GM21390 (cell line): ENCODE measurements around the gene TRIOBP.

ENCODE experiments used
- ATAC-seq: cut with Tn5 transposase; IDR thresholded peaks from one replicate; pipeline ENCODE4 v1.9.1; 2021; ENCODE audit not compliant: unreplicated experiment

The TRIOBP gene

DNA sequence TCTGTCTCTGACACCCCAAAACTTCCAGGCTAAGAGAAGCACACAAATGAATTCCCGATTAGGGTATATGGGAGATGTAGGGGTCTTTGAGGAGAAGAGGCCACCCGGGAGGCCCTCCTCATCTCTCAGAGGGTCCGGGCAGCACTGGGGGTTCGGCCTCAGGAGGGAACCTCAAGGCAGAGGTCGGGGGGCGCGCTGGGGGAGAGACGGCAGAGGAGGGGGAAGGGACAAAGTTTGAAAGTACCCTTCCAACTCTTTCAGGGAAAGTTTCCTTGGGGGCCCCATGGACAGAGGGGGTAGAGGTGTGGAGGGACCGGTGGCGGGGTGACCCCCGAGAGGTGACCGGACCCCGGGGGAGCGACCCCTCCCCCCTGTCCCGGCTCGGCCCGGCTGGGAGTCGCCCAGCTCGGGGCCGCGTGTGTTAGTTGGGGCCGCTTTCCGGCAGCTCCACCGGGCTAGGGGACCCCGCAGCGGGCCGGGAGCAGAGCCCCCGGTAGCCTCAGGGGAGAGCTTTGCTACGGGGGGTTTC is 107.6 kb downstream of the TRIOBP start:
- no peak for ATAC-seq

DNA sequence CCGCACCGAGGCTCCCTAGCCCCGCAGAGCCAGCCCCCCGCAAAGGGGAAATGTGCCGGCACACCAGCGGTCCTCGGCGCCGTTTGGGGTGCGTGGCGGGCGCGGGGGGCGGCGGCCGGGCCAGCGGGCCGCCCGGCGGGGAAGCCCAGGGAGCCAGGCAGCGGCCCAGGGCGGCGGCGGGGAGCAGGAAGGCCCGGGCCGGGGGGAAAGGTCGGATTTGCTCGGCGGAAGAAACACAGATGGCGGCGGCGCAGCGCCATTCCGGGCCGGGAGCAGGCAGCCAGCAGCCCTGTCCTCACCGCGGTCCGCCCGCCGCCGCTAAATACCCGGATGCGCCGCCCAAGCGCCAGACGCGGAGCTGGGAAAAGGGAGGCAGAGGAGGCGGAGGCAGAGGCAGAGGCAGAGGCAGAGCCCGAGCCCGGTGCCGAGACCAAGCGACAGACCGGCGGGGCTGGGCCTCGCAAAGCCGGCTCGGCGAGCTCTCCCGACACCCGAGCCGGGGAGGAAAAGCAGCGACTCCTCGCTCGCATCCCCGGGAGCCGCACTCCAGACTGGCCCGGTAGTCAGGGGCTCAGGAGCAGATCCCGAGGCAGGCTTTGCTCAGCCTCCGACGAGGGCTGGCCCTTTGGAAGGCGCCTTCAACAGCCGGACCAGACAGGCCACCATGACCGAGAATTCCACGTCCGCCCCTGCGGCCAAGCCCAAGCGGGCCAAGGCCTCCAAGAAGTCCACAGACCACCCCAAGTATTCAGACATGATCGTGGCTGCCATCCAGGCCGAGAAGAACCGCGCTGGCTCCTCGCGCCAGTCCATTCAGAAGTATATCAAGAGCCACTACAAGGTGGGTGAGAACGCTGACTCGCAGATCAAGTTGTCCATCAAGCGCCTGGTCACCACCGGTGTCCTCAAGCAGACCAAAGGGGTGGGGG is 108.3 kb downstream of the TRIOBP start:
- ATAC-seq = no peak

DNA sequence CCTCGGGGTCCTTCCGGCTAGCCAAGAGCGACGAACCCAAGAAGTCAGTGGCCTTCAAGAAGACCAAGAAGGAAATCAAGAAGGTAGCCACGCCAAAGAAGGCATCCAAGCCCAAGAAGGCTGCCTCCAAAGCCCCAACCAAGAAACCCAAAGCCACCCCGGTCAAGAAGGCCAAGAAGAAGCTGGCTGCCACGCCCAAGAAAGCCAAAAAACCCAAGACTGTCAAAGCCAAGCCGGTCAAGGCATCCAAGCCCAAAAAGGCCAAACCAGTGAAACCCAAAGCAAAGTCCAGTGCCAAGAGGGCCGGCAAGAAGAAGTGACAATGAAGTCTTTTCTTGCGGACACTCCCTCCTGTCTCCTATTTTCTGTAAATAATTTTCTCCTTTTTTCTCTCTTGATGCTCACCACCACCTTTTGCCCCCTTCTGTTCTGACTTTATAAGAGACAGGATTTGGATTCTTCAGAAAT is 109.0 kb downstream of the TRIOBP start:
- no peak for ATAC-seq

DNA sequence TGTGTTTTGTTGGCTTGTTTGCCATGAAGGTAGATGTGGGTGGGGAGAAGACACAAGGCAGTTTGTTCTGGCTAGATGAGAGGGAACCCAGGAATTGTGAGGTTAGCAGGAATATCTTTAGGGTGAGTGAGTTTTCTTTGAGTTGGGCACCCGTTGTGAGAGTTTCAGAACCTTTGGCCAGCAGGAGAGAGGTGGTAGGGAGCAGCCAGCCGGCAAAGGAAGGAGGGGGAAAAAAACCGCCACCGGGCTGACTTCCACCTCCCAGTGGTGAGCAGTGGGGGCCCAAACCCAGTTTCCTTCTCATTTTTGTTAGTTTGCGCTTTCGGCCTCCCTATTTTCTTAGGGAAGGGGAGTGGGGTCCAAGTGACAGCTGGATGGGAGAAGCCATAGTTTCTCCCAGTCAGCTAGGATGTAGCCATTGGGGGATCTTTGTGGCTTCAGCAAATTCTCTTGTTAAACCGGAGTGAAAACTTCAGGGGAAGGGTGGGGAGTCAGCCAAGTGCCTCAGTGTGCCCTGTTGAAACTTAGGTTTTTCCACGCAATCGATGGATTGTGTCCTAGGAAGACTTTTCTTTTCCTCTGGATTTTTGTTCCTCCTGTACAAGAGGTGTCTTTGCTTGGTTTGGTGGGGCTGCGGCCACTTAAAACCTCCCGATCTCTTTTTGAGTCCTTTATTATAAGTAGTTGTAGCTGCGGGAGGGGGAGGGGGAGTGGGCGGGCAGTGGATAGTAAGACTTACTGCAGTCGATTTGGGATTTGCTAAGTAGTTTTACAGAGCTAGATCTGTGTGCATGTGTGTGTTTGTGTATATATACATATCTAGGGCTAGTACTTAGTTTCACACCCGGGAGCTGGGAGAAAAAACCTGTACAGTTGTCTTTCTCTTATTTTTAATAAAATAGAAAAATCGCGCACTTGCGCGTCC is 109.8 kb downstream of the TRIOBP start:
- ATAC-seq = no peak

DNA sequence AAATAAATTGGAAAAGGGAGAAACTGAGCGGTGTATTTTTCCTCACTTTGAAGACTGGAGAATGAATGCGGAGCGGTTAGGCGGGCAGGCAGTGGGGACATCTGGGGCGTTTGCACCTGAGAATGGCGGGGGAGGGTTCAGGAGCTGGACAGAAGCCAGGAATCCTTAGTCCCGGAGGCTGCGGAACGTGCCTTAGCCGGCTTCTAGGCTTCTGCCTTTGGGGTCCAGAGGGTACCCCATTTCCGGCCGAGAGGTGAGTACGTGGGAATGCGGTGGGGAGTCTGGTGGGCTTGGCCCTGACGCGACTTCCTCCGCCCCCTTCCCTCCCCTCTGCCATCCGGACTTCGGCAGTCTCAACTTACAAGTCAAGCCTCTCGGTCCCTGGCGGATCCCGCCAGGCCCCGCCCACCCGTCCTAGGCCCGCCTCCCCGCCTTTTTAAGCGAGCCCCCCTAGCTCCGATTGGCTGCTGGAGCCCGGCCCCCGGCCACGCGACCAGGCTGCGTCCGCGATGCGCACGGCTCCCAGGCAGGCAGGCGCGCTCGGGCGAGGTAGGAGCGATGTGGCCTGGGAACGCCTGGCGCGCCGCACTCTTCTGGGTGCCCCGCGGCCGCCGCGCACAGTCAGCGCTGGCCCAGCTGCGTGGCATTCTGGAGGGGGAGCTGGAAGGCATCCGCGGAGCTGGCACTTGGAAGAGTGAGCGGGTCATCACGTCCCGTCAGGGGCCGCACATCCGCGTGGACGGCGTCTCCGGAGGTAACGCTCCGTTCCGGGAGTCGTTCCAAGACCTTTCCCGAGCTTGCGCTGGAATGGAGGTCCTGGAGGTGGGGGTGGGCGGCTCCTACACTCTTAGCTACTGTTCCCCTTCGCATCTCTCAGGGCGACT is 110.8 kb downstream of the TRIOBP start, which contains the start of gene GCAT:
TSS of gene GCAT (plus strand) at position 525 of the 884 bp plus-strand sequence. CDS start at position 559, 34 bp downstream.
- peak; percentile 78 for ATAC-seq

DNA sequence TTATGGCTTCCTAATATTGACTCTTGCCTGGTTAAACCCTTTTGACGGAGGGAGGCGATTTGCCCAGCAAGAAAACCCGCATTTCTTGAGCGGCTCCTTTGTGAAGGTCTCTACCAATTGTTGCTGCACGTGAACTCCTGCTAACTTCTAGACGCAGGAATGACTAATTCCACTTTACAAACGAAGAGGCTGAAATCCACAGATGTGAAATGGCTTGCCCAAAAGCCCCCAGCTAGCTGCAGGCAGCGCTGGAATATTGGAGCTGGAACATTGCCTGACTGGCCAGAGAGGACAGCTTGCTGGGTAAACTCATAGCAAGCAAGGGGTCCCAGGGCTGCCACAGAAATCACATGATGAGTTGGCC is 111.4 kb downstream of the TRIOBP start:
- no peak for ATAC-seq

DNA sequence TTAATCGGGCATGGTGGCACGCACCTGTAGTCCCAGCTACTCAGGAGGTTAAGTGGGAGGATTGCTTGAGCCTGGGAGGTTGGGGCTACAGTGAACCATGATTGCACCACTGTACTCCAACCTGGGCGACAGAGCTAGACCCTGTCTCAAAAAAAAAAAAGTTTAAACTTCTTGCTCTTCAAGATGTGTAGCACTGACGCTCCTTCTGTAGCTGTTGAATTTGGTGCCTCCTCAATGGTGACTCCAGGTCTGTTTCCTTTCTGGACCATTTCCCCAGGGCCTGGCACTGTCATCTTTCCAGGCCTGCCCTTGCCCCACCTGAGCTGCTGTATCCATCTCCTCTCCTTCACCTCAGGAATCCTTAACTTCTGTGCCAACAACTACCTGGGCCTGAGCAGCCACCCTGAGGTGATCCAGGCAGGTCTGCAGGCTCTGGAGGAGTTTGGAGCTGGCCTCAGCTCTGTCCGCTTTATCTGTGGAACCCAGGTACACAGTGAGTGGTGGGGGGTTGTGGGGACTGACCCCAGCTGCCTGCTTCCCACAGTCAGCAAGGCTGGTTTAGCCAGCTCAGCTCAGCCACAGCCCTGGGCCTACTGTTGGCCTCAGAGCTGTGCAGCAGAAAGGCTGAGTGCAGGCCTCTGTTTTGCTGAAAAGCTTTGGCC is 113.0 kb downstream of the TRIOBP start:
- ATAC-seq = no peak

DNA sequence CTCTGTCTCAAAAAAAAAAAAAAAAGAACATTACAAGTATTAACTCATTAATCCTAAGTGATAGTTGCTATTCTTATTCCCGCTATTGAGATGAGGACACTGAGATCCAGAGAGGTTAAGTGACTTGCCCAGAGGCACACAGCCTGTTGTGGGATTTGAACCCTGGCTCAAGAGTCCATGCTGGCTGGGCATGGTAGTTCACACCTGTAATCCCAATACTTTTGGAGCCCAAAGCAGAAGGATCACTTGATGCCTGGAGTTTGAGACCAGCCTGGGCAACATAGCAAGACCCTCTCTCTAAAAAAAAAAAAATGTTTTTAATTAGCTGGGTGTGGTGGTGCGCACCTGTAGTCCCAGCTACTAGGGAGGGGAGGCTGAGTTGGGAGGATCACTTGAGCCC is 115.0 kb downstream of the TRIOBP start:
- ATAC-seq = no peak

DNA sequence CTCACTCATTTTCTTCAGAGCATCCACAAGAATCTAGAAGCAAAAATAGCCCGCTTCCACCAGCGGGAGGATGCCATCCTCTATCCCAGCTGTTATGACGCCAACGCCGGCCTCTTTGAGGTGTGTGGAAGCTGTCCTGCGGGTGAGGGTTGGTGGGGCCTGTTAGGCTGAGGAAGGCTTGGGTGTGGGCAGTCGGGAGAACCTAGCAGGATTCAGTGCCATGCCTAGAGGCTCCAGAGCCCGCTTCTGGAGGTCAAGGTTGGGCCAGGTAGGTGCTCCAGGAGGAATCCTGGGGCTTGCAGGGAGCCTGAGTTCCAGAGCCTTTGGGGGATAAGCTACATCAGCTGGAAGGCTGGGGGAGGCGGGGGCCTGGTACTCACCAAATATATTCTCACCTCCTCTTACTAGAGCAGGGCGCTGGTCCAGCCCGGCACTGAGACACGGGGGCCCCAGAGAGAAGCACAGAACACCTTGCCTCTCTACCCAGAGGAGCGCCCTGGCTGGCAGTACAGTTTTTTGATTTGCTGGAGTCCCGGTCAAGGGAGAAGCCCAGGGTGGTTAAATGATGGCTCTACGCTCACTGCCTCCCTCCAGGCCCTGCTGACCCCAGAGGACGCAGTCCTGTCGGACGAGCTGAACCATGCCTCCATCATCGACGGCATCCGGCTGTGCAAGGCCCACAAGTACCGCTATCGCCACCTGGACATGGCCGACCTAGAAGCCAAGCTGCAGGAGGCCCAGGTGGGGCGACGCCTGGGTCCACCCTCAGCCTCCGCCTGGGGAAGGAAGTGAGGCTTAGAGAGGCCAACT is 116.2 kb downstream of the TRIOBP start:
- ATAC-seq = no peak

DNA sequence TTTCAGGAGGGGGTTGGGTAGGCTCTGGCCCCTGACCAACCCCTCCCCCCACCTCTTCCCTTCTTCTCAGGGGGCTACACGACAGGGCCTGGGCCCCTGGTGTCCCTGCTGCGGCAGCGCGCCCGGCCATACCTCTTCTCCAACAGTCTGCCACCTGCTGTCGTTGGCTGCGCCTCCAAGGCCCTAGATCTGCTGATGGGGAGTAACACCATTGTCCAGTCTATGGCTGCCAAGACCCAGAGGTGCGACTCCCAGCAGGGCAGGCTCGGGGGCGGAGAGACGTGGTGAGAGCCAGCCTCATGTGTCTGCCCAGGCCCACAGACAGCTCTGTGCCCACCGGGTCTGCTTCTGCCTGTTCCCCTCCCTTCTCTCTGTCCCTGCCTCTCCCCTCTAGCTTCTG is 118.7 kb downstream of the TRIOBP start:
- ATAC-seq = no peak

DNA sequence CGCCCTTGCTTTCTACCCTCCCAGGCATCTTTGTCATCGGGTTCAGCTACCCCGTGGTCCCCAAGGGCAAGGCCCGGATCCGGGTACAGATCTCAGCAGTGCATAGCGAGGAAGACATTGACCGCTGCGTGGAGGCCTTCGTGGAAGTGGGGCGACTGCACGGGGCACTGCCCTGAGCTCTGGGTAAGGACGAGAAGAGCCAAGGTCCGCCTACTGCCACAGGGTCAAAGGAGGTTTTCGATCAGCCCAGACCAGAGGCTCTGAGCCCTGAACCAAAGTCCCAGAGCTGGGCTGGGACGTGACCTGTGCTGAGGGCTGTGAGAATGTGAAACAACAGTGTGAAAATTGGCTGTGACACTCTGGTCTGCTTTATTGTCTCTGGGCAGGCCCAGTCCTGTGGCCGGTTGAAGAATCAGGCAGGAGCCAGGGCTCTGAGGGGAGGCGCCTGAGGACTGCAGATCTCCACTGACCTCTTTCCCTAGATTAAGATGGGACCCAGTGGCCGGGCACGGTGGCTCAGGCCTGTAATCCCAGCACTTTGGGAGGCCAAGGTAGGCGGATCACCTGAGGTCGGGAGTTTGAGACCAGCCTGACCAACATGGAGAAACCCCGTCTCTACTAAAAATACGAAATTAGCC is 119.8 kb downstream of the TRIOBP start:
- no peak for ATAC-seq

DNA sequence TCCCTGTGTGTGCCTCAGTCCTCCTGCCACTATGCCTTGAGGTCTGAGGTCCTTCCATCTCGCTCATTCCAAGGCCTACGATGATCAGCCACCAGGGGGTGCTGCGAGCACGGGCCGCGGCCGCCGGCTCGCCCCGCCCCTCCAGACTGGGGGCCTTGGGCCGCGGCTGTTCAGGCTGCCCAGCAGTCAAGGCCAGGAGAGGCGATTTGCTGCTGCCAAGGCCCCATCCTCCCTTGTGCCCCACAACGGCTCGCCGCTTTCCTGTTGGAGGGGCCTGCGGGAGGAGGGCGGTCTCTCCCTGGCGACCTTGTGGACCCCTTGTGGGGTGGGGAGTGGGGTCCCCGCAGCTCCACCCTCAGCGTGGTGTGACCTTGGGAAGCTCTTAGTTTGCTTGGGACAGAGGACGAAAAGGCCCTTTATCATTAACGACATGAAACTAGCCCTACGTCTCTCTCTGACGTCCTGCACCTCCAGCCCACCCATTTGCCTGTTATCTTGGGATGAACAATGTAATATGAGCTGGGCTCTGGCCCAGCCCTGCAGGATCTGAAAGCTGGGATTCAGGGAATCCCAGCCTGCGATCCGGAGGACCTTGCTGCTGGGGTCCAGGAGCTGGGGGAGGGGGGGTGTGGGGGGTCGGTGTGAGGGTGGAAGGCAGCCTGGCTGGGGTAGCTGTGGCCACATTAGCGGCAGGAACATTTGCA is 121.0 kb downstream of the TRIOBP start:
- no peak for ATAC-seq

DNA sequence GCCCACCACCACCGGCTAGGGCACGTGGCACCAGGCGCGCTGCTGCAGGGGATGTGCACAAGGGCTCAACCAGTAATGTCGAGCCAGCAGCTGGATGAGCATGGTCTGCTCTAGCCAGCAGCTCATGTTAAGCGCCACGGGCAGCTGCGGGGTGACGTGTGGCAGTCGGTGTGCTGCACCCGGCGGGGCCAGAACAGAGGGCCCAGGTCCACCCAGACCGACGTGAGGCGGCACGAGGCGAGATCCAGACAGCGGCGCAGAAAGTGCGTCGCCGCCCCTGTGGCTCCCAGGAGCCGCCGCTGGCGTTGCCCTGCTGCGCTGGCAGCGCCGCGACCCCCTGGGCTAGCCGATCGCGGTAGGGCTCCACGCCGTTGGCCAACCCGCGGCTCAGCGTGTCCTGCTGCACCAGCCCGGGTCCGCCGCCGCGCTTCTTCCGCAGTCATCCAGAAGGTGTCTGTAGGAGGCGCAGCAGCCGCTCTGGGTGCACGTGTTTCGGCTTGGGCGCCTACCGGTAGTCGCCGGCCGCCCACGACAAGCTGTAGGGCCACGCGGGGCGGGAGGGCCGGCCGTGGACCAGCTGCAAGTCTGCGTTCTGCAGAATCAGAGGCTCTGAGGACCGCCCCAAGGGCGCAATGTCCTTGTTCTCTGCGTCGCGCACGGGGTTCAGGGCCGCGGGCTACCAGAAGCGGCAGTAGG is 121.7 kb downstream of the TRIOBP start:
- ATAC-seq = no peak

DNA sequence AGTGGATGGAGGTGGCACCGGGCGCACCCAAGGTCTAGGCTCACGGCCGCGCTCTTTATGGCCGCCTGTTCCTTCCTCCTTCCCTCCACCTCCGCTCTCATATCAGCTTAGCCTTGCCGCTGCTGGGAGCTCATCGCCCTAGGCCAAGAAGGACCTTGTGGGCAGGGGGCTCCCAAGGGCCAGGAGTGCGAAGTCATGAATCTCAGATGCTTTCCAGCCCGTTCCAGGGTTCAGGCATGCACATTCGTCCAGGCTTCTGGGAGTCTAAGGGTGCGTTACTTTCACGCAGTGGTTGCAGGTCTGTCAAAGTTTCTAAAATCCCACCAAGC is 122.2 kb downstream of the TRIOBP start:
- ATAC-seq = no peak

DNA sequence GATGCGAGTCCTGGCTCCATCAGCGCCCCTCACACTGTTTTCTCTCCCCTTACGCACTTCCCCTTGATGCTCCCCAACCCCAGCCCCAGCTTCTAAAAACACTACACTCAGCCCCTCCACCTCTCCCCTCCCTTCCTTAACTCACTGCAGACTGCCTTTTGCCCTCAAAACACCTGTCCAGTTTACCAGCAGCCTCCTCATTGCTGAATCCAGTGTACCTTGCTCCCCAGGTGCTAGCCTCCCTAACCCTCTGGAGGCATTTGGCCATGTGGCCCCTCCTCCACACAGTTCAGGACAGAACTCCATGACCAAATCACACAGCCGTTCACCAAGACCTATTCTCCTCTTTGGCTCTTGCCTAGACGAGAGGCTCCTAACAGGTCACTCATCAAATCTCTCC is 123.5 kb downstream of the TRIOBP start:
- no peak for ATAC-seq

DNA sequence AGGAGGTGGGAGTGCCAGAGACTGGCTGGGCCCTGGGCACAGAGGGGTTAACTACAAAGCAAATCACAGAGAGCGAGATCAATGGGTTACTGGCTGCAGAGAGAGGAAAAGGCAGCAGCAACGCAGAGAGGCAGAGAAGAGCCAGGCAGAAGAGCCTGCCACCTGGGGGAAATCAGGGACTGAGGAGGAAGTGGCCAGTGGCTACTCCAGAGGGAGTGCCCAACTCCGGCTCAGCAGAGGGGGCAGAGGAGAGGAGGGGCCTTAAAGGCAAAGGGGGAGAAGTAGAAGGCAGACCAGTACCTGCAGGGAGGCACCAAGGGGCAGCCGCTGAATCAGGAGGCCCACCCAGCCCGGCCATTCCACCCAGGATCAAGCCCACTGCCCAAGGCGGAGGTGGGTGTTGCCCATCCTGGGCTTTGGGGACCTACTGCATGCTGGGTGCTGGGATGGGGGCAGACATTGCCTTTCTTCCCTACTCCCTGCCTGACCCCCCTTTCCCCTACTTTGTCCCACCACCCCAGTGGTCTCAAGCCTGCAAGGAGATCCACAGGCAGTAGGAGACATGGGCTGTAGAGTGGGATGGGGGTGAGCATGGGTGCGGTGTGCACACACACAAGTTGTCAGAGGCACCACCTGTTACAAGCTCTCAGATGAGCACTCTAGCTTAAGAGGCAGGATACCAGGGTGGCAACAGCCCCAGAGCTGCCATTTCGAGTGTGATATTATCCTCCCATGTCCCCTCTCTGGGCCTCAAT is 125.4 kb downstream of the TRIOBP start:
- ATAC-seq = no peak
